COLO668 (cell line): ENCODE measurements around the gene MYO1D.

ENCODE experiments used
- DNase-seq: peaks from one replicate; lab custom pipeline; 2025; ENCODE audit not compliant: unreplicated experiment; lab: John Stamatoyannopoulos, UW

MYO1D gene

GRCh38 chr17:32859857-32860525 is 16.9 kb downstream of the MYO1D start:
- no peak for DNase-seq

- no peak for DNase-seq
These were observed 21.3 kb downstream of the MYO1D start for GRCh38 chr17:32855620-32856019.

- no peak for DNase-seq
These were observed 22.0 kb downstream of the MYO1D start for GRCh38 chr17:32854832-32855389.

- DNase-seq, result no peak
These were observed 22.7 kb downstream of the MYO1D start for GRCh38 chr17:32854207-32854606.

GRCh38 chr17:32852811-32853210 is 24.1 kb downstream of the MYO1D start:
- no peak for DNase-seq

- no peak for DNase-seq
These were observed 27.0 kb downstream of the MYO1D start for GRCh38 chr17:32849879-32850278.

GRCh38 chr17:32847977-32848376 is 28.9 kb downstream of the MYO1D start:
- DNase-seq, result no peak

- DNase-seq, result no peak
These were observed 30.8 kb downstream of the MYO1D start for GRCh38 chr17:32846143-32846542.

- no peak for DNase-seq
These were observed 36.7 kb downstream of the MYO1D start for GRCh38 chr17:32840241-32840640.

- no peak for DNase-seq
These were observed 40.4 kb downstream of the MYO1D start for GRCh38 chr17:32836527-32836926.

GRCh38 chr17:32835291-32835761 is 41.6 kb downstream of the MYO1D start:
- no peak for DNase-seq

GRCh38 chr17:32834104-32834503 is 42.8 kb downstream of the MYO1D start:
- no peak for DNase-seq

- DNase-seq, result no peak
These were observed 43.4 kb downstream of the MYO1D start for GRCh38 chr17:32833526-32833925.

GRCh38 chr17:32833076-32833475 is 43.8 kb downstream of the MYO1D start:
- no peak for DNase-seq

GRCh38 chr17:32831627-32832243 is 45.2 kb downstream of the MYO1D start:
- no peak for DNase-seq

GRCh38 chr17:32831223-32831622 is 45.7 kb downstream of the MYO1D start:
- DNase-seq, result no peak

- no peak for DNase-seq
These were observed 48.1 kb downstream of the MYO1D start for GRCh38 chr17:32828822-32829221.

GRCh38 chr17:32827227-32827626 is 49.7 kb downstream of the MYO1D start:
- DNase-seq, result no peak

GRCh38 chr17:32826076-32826475 is 50.8 kb downstream of the MYO1D start:
- no peak for DNase-seq

- no peak for DNase-seq
These were observed 52.6 kb downstream of the MYO1D start for GRCh38 chr17:32824334-32824733.

GRCh38 chr17:32822996-32823395 is 53.9 kb downstream of the MYO1D start:
- no peak for DNase-seq
